Neural progenitor cell (in vitro differentiated cells): ENCODE data around the gene PIGL.

ENCODE experiments used
- CTCF ChIP-seq: fragments of 200-600 bp; sonication (generic); IDR thresholded peaks from 2 replicates; pipeline ENCODE4 v1.5.1; 2017; ENCODE audit warnings: antibody characterized with exemption, mild to moderate bottlenecking
- EZH2 ChIP-seq: fragments of 200-600 bp; sonication (generic); IDR thresholded peaks from 2 replicates; pipeline ENCODE4 v1.6.1; 2017; ENCODE audit warnings: antibody characterized with exemption, mild to moderate bottlenecking, moderate library complexity
- EZH2phosphoT487 ChIP-seq: fragments of 200-600 bp; sonication (generic); IDR thresholded peaks from 2 replicates; pipeline ENCODE4 v1.6.1; 2017; ENCODE audit warnings: antibody characterized with exemption

- no peak for TF ChIP-seq CTCF
- TF ChIP-seq EZH2 = no peak
- no peak for TF ChIP-seq EZH2phosphoT487
Measured at GRCh38 chr17:16251043-16251442, 34.0 kb downstream of the PIGL start.
